ENCODE measurements around the gene P2RX3.
"Not testable (repeated sequence)": the region's sequence is repeated elsewhere in the genome, so short reads cannot be mapped to it uniquely, and the experiment has no call there.

The P2RX3 gene

GRCh38 chr11:57353852-57354251 lies 15.7 kb downstream of the P2RX3 start:
- no peak for DNase-seq

- DNase-seq: no peak
These were observed 16.5 kb downstream of the P2RX3 start for GRCh38 chr11:57354699-57355098.

- DNase-seq: no peak
These were observed 18.1 kb downstream of the P2RX3 start for GRCh38 chr11:57356268-57356667.

- no peak for DNase-seq
These were observed 19.2 kb downstream of the P2RX3 start for GRCh38 chr11:57357310-57357709.

GRCh38 chr11:57357856-57358255 lies 19.7 kb downstream of the P2RX3 start:
- DNase-seq: no peak

- DNase-seq: no peak
These were observed 20.4 kb downstream of the P2RX3 start for GRCh38 chr11:57358543-57358961.

GRCh38 chr11:57358991-57359390 lies 20.8 kb downstream of the P2RX3 start:
- DNase-seq: no peak

GRCh38 chr11:57359396-57359795 lies 21.2 kb downstream of the P2RX3 start:
- DNase-seq: no peak

GRCh38 chr11:57359896-57360690 lies 21.9 kb downstream of the P2RX3 start:
- DNase-seq: no peak

- DNase-seq: no peak
These were observed 22.8 kb downstream of the P2RX3 start for GRCh38 chr11:57360991-57361390.

- DNase-seq: not testable (repeated sequence)
These were observed 23.3 kb downstream of the P2RX3 start for GRCh38 chr11:57361420-57361819.

- no peak for DNase-seq
These were observed 23.8 kb downstream of the P2RX3 start for GRCh38 chr11:57361926-57362325.

GRCh38 chr11:57363131-57364080 lies 25.3 kb downstream of the P2RX3 start:
- no peak for DNase-seq

GRCh38 chr11:57364851-57365660 lies 26.9 kb downstream of the P2RX3 start:
- DNase-seq: no peak

- no peak for DNase-seq
These were observed 30.1 kb downstream of the P2RX3 start for GRCh38 chr11:57368106-57368844.

- DNase-seq: no peak
These were observed 30.7 kb downstream of the P2RX3 start for GRCh38 chr11:57368845-57369232.

- DNase-seq: no peak
These were observed 32.1 kb downstream of the P2RX3 start for GRCh38 chr11:57370251-57370650.

- no peak for DNase-seq
These were observed 32.8 kb downstream of the P2RX3 start for GRCh38 chr11:57370941-57371340.

- no peak for DNase-seq
These were observed 35.0 kb downstream of the P2RX3 start for GRCh38 chr11:57373146-57373545.

GRCh38 chr11:57374966-57375365 lies 36.8 kb downstream of the P2RX3 start:
- no peak for DNase-seq

- no peak for DNase-seq
These were observed 37.3 kb downstream of the P2RX3 start for GRCh38 chr11:57375490-57375889.

Data from NCI-H2081 (cell line).